NCI-H82 (cell line): ENCODE measurements around the gene OR5K4.
"Not testable (repeated sequence)": the region's sequence is repeated elsewhere in the genome, so short reads cannot be mapped to it uniquely, and the experiment has no call there.

Experiments
- DNase-seq: peaks from one replicate; lab custom pipeline; 2025; lab: John Stamatoyannopoulos, UW

OR5K4 gene

GRCh38 chr3:98371186-98371585 lies 17.5 kb downstream of the OR5K4 start:
- DNase-seq: no peak

DNA sequence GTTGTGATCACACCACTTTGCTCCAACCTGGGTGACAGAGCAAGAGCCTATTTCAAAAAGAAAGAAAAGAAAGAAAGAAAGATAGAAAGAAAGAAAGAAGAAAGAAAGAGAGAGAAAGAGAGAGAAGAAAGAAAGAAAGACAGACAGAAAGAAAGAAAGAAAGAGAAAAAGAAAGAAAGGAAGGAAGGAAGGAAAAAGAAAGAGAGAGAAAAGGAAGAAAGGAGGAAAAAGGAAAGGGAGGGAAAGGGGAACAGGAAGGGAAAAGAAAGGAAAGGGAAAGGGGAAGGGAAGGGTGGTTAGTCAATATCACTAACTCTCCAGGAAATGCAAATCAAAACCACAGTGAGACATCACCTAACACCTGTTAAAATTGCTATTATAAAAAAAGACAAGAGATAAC lies 18.2 kb downstream of the OR5K4 start:
- DNase-seq: no peak

DNA sequence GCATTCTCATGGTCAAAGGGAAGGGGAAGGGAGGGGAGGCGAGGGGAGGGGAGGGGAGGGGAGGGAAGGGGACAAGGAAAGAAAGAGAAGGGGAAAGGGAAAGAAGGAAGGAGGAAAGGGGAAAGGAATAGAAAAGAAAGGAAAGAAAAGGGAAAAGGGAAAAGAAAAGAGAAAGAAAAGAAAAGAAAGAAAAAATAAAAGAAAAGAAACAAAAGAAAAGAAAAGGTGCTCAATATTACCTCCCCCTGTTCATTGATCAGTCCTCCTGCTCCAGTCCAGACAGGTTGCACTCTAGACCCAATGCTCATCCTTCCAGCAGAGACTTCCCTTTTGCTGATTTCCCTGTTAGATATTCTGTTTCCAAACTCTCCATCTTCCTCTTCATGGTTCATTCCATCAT lies 18.8 kb downstream of the OR5K4 start:
- DNase-seq: no peak

- no peak for DNase-seq
Observed at GRCh38 chr3:98376631-98377030, 23.0 kb downstream of the OR5K4 start.

GRCh38 chr3:98388147-98388546 lies 34.5 kb downstream of the OR5K4 start:
- no peak for DNase-seq

DNA sequence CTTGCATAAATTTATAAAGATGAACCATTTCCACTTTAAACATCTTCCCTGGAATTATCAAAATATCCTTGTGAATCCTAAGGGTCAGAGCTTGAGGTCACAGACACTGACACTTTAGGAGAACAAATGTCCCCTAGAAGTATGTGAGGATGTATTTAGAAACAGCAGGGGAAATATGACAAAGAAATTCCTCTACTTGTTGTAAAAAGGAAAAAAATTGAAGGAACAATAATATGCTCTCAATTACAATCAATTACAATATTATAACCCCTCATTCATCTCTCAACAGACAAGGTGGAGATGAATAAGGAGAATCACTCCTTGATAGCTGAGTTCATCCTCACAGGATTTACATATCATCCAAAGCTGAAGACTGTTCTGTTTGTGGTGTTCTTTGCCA lies 36.7 kb downstream of the OR5K4 start, which contains the start of gene OR5K3:
Gene OR5K3, plus strand, starts transcription at position 301 of the 400 bp plus-strand sequence. Its CDS starts 0 bp downstream, at position 301.
- no peak for DNase-seq

- DNase-seq: no peak
Observed at GRCh38 chr3:98395101-98395500, 41.4 kb downstream of the OR5K4 start.

DNA sequence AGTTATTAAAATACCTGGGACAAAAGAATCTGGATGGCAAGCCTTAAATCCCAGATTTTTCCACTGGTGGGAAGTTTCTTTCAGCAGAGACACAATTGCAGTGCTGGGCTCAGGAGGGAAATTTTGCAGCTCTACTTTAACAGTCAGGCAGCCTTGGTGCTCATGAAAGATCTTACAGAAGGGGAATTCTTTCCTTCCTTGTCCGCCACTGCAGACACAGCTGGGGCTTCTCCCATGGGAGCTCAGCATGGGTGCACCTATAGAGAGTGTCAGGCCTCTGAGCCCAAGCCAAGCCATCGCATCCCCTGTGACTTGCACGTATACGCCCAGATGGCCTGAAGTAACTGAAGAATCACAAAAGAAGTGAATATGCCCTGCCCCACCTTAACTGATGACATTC lies 42.8 kb downstream of the OR5K4 start:
- not testable (repeated sequence) for DNase-seq

DNA sequence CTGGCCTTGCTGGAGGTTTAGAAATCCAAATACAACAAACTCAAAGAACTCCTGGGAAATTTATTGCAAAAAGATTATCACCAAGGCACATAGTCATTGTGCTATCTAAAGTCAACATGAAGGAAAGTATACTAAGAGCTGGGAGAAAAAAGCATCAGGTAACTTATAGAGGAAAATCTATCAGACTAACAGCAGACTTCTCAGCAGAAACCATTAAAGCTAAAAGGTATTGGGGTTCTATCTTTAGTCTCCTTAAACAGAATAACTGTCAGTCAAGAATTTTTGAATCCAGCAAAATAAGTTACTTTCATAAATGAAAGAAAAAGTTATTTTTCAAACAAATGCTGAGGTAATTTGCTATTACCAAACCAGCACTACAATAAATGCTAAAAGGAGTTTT lies 44.9 kb downstream of the OR5K4 start:
- no peak for DNase-seq

- DNase-seq: no peak
Observed at GRCh38 chr3:98402507-98402906, 48.9 kb downstream of the OR5K4 start.

DNA sequence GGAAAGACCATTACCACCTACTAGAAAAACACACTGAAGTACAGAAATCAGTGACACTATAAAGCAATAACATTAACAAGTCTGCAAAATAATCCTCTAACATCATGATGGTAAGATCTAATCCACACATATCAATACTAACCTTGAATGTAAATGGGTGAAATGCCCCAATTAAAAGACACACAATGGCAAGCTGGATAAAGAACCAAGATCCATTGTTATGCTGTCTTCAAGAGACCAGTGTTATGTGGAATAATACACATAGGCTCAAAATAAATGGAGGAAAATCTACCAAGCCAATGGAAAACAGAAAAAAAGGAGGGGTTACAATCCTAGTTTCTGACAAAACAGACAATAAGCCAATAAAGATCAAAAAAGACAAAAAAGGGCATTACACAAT lies 50.4 kb downstream of the OR5K4 start:
- DNase-seq: no peak
